ENCODE data around the gene SH3GL1.

SH3GL1 gene

DNA sequence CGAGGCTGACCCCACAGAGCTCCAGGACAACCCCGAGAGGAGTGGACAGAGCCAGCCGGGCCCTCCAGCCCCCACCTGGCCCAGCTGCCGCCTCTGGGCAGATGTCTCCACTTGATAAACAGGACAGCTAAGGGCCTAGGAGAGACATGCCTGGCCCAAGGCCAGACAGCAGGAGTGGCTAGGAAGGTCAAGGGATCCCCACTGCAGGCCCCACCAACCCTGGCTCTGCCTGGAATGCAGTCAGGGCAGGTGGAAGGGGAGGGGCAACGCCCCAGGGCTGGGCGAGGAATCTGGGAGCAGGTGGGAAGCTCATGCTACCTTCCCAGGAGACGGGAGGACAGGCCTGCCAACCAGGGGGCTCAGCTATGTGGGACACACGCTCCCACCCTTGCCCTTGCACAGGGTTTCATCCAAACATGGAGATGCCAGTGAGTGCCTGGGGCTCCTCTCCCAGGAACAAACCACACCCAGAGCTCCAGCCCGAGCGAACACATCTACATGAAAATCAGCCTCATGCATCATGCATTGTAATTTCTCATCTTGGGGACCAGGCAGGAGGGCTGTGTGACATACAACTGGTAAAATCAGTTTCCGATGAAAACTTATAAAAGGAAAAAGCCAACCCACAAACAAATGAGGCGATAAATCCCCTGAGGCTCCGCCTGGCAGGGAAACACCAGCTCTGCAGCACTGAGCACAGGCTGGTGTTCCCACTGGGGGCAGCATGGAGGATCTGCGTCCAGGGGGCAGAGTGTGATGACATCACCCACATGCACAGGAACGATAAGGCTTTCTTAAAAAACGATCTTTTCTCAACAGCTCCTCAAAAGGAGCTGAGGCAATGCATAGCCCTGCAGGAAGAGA lies 25.0 kb downstream of the SH3GL1 start:
- no peak for DNase-seq

DNA sequence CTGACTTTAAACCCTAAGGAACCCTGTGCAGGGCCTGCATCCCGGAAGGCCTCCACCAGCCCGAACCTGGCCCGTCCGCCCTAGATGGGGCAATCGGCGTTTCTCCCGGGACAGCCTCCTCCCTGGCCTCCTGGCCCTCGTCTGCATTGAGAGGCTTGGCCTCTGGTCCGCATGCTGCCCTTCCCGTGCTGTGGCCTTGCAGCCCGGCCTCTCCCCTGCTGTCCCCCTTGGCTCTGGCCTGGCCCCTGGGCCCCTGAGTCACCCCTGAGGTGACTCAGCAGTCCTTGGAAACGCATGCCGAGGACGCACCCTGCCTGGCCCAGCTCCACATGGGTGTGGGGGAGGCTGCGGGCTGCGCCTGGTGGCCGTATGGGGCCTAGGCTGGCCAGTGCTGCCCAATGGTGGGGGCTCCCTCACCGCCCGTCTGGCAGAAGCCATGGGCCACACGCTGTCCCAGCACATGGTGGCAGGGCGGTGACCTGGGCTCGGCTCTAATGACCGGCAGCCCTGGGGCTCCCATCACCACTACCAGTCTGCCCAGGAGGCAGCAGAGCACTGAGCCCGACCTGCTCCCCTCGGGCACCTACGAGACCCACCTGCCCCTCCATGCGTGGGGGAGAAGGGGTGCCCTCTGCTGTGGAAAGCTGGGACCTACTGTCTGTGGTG lies 25.7 kb downstream of the SH3GL1 start:
- DNase-seq, result no peak

GRCh38 chr19:4373601-4374497 lies 26.5 kb downstream of the SH3GL1 start:
- DNase-seq, result no peak

GRCh38 chr19:4373013-4373367 lies 27.4 kb downstream of the SH3GL1 start:
- DNase-seq, result no peak

DNA sequence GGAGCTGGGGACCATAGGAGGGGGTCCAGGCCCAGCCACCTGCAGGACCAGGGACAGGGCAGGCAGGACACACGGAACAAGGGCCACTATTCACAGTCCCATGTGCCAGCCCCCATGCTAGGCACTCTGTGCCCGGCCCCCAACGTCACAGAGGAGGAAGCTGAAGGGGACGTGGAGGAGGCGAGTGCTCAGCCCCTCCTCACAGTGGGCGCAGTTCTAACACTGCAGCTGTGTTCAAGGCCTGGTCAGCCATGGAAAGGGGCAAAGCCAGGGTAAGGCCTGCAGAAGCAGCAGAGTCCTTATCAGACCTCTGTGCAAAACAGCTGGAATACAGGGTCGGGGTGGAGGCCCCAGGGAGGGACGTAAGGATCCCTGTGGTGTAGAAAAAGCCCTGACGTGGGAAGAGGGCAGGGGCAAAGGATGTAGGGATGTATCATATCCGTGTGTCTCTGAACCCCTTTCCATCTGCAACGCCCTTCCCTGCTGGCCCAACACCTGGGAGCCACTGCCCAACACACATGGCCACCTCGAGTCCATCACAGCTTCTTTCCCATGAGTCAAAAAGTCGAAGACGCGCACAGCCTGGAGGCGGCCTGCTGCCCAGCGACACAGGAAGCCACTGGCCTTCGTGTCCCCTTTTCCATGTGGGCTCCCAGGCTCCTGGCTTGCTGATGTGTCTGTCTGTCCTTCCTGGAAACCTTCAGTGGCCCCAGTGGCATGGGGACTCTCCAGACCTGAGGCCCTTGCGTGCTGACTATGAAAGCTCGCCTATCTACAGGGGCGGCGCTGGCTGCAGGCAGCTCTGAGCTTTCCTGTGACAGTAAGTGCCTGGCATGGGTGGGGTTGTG lies 28.0 kb downstream of the SH3GL1 start:
- no peak for DNase-seq

DNA sequence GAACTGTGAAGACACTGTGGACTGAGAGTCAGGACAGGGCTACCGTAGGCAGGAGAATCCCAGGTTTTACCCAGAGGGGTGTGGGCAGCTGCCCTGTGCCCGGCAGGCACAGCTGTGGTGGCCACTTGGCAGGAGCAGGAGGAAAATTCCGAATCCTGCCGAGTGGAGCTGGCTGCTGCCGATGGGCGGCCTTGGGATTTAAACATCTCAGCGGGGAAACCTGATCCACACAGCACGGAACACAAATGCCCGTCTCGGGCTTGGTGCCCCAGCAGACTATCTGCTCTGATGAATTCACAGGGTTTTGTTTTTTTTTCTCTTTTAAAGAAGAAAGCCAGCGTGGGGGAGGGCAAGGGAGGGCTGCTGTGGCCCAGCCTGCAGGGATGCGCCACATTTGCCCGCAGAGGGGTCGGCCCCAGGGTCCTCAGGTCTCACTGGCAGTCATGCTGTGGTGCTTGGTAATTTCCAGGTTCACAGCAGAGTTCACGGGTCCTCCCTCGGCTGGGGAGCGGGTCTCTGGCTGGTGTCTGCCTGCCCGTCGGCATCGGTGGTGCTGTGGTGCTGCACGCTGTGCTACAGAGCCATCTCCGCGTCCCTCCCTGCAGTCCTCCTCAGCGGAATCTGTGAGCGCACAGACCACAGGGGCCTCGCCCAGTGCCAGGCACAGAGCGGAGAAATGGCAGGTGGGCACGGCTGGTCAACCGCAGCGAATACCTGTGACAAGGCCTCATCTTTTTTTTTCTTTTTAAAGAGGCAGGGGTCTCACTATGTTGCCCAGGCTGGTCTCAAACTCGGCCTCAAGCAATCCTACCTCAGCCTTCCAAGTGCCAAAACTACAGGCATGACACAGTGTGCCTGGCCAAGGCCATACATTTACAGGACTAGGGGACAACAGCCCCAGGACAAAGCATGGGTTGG lies 28.8 kb downstream of the SH3GL1 start:
- DNase-seq, result no peak

DNA sequence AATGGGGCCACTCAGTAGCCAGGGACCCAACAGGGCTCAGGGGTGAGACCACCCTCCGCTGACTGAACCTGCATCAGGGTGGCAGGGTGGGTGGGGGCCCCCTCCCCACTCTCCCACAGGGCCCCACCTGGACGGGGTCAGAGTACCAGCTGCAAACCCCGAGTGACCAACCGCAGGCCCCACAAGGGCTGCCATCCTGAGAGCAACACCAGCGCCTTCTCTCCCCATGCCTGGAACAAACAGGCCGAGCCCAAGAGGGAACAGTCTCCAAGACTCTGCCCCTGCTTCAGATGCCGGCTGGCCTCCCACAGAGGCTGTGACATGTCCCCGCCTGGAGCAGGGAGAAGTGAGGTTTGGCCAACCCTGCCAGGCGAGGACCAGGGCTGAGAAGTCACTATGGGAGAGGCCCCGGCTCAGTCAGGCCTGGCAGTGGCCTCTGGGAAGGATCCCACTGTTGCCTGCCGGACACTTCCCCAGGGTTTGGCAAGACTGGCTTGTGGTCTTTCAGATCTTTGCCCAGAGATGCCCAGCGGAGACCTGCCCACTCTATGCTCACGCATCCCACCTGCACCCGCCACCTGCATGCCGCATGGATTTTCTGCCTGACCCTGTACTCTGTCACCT lies 29.8 kb downstream of the SH3GL1 start:
- DNase-seq, result no peak

GRCh38 chr19:4369888-4370260 lies 30.5 kb downstream of the SH3GL1 start:
- peak; percentile 80 for DNase-seq

GRCh38 chr19:4369109-4369887 lies 31.0 kb downstream of the SH3GL1 start:
- DNase-seq, result peak; percentile 61

GRCh38 chr19:4368128-4368820 lies 32.1 kb downstream of the SH3GL1 start:
- no peak for DNase-seq

- DNase-seq, result no peak
Observed at GRCh38 chr19:4367781-4368127, 32.6 kb downstream of the SH3GL1 start.

GRCh38 chr19:4367336-4367723 lies 33.0 kb downstream of the SH3GL1 start:
- DNase-seq, result no peak

DNA sequence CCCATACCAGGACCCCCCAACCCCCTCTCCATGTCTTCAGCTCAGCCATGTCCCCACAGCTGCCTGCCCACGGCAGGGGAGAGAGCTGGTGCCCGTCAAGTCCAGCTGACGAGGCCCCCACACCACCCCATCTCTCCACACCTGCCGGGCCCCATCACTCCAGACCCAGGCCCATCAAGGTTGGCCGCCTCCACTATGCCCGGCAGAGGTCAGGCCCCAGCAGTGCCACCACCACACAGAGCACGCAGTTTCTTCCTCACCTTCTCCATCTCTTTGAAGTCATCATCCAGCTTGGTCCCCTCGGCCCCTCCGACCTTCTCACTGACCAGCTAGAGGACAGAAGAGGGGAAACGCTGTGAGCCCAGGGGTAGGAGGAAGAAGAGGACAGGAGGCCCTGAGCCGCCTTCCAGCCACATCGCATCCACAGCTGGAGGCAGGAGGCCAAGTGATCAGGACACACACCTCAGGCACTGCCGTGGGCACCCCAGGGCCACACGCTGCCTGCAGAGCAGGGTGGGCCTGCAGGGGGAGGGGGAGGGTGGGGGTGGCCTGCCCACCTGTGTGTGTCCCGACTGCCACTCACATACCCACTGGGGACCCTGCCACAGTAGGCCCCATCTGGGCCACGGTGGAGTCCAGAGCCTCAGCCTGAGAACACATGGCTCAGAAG lies 33.5 kb downstream of the SH3GL1 start:
- no peak for DNase-seq

GRCh38 chr19:4365791-4366665 lies 34.3 kb downstream of the SH3GL1 start:
- no peak for DNase-seq

DNA sequence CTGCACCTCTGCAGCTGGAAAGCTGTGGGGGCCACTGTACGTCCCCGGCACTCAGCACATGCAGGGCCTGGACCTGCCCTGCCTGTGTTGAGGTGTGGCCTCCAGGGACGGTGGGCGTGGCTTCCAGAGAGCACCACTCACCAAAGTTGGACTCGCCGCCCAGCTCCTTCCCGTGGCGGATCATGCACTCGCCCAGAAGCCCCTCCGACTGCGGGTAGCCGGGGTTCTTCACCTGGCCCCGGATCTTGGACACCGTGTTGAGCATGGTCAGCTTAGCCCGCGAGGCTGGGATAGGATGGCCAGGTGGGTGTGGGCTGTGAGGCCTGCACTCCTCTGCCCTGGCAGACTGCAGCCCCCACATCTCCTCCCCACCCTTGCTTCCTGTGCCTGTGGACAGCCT lies 35.0 kb downstream of the SH3GL1 start:
- no peak for DNase-seq

DNA sequence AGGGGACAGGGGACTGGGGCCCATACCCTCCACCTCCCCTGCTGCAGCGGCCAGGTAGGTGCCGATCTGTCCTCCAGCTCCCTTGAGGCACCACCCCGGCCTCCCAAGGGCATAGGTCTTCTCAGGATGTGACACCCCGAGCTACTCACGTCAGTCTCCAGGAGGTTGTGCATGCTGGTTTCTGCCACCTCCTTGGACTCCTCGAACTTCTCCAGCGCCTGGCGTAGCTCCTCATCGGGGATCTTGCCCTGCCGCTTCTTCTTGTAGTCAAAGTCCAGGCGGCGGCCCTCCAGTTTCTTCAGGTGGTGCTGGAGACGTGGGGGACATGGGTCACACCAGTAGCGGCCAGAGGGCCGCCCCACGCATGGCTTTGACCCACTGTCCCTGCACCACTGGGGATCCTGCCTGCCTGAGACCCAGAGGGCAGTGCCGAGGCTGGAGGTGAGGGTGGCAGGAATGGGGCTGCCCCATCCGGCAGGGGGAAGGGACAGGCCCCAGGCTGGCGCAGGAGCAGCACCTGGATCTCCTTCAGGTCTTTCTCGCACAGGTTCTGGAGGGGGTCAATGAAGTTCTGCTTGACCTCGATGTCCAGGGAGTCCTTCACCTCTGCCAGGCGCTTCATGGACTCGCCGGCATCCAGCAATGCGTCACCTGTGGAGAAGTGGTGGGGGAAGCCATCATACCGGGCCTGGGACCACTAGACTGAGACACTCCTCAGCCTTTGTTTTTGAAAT lies 36.6 kb downstream of the SH3GL1 start:
- no peak for DNase-seq

GRCh38 chr19:4362831-4363545 lies 37.4 kb downstream of the SH3GL1 start:
- no peak for DNase-seq

All from activated T-cell treated with anti-CD3 and anti-CD28 coated beads, Interleukin-2, amount 50 U/mL, for 1 hour (primary cell).